Pancreas (tissue), 10 donors: ENCODE data around the gene ACTG2. TPM values are rescaled to one million over a fixed set of nuclear protein-coding genes. Genes with fewer than 3 reads are reported as not detected.

ENCODE experiments used
- ATAC-seq, 4 donors: fragments of 200-7000 bp; cut with Tn5 transposase; one replicate each; pipeline versions ENCODE4 v1.8.0 to v1.9.1; 2020; ENCODE audit warnings: mild to moderate bottlenecking in 4 of 4, moderate library complexity in 4 of 4
- DNase-seq, 6 donors: peaks; one replicate each; pipeline ENCODE4 v3.0.0-alpha.2; 2020
- FAIRE-seq: peaks from 2 replicates; lab custom pipeline; 2012; peaks lifted over from hg19 to GRCh38; lab: Jason Lieb, UNC
- H3K27ac ChIP-seq, 4 donors: fragments of 200-600 bp; sonication (generic); 1 replicate in 3 of 4; 2 replicates in 1 of 4; pipeline versions ENCODE4 v1.5.0 to v1.8.0; 2020
- H3K27me3 ChIP-seq, 4 donors: fragments of 200-600 bp; one replicate each; pipeline ENCODE4 v1.8.0; 2021
- H3K36me3 ChIP-seq, 3 donors: fragments of 200-600 bp; sonication (generic) in 1 of 3; one replicate each; pipeline versions ENCODE4 v1.5.0 to v1.8.0; 2020 to 2021
- H3K4me1 ChIP-seq, 3 donors: fragments of 200-600 bp; one replicate each; pipeline ENCODE4 v1.8.0; 2021
- H3K4me3 ChIP-seq, 4 donors: fragments of 200-600 bp; sonication (generic) in 2 of 4; one replicate each; pipeline versions ENCODE4 v1.5.0 to v1.8.0; 2020 to 2021
- H3K9me3 ChIP-seq, 4 donors: fragments of 200-600 bp; one replicate each; pipeline ENCODE4 v1.8.0; 2021
- CTCF ChIP-seq, 4 donors: fragments of 200-600 bp; sonication (generic) in 3 of 4; IDR thresholded peaks; one replicate each; pipeline versions ENCODE4 v1.5.0 to v1.8.0; 2021; ENCODE audit warnings: antibody characterized with exemption in 4 of 4
- WGBS, 2 donors: extraction: QIAGEN DNeasy Blood & Tissue Kit; methylation state at CpG; one replicate each; pipeline ENCODE4 v1.1.7; 2013; 5-methylcytosine and 5-hydroxymethylcytosine counted together
- intact Hi-C, 3 donors: fragments of 100-400 bp; cut with DNase I; formaldehyde crosslinking; loops; one replicate each; pipeline versions ENCODE4 v1.11.1 to v1.14.2; 2022
- polyA plus RNA-seq, 2 donors: library from polyadenylated mRNA; stranded (reverse); fragments of 200-250 nt; gene quantifications; one replicate each; pipeline ENCODE4 v1.2.3, GENCODE V29; 2013
- total RNA-seq, 6 donors: library from RNA; stranded (reverse); fragmentation: NEBNext Ultra II Directional in 4 of 6; extraction: Animal tissue kit (Norgen Biotek cat#: 25700) in 4 of 6; gene quantifications; one replicate each; pipeline versions ENCODE4 v1.2.1 to v1.2.4, GENCODE V29; 2021 to 2023
- donor health status: healthy with polysubstance abuse.
- donor health status: DM: no; HTN: no; CAD: no; lungs with moderate emphysema.
- donor health status: DM: no; HTN: no; CAD: no.
- donor health status: control.
- donor health status: control.
- donor health status: Bipolar disorder and iron deficiency.
- donor health status: DM: yes; HTN: yes; CAD: no.
- donor health status: DM: no; HTN: no; CAD: no.
- donor health status: DM: no; HTN: no; CAD: no.
- donor health status: DM: yes; HTN: yes; CAD: no.

Gene ACTG2
- total and polyA plus RNA-seq, 8 donors: 0.28 to 76.3 (median 1.7) TPM

- Histone ChIP-seq H3K9me3 (no peaks in the 10 kb centered on the region), H3K36me3 (no peaks in the 10 kb centered on the region), H3K27ac (no peak overlapping the region), H3K4me3 (no peak overlapping the region), H3K4me1 (no peaks in the 10 kb centered on the region), H3K27me3 (no peaks in the 10 kb centered on the region)
- peak in 2 of 4 donors; percentile 46 to 69 for ATAC-seq
- no peak for TF ChIP-seq CTCF (IDR thresholded peaks at IDR 0.05)
- intact Hi-C loops: no loop called here
- peak in 1 of 6 donors; percentile 27 for DNase-seq
- 58 to 67% methylated on average over 15 of the region's 15 CpGs for WGBS, 2 donors
- FAIRE-seq: no peak
Observed at GRCh38 chr2:73896362-73897239, 3.8 kb downstream of the ACTG2 start.

- FAIRE-seq: no peak
- H3K4me1 ChIP-seq: no peaks in the 10 kb centered on the region
- no peak for TF ChIP-seq CTCF (IDR thresholded peaks at IDR 0.05)
- WGBS, 2 donors: 52 to 55% methylated on average over 4 of the region's 4 CpGs
- no peak overlapping the region for H3K4me3 ChIP-seq
- H3K27me3 ChIP-seq: no peaks in the 10 kb centered on the region
- no peak for DNase-seq
- no peak overlapping the region for H3K27ac ChIP-seq
- H3K9me3 ChIP-seq: no peaks in the 10 kb centered on the region
- intact Hi-C loops: no loop called here
- no peaks in the 10 kb centered on the region for H3K36me3 ChIP-seq
- no peak for ATAC-seq
Observed at GRCh38 chr2:73897240-73897583, 4.4 kb downstream of the ACTG2 start.

GRCh38 chr2:73897934-73898333, 5.1 kb downstream of the ACTG2 start:
- FAIRE-seq: no peak
- H3K27me3 ChIP-seq: no peaks in the 10 kb centered on the region
- no peak for TF ChIP-seq CTCF (IDR thresholded peaks at IDR 0.05)
- H3K9me3 ChIP-seq: no peaks in the 10 kb centered on the region
- no peaks in the 10 kb centered on the region for H3K36me3 ChIP-seq
- no peak overlapping the region for H3K4me3 ChIP-seq
- no peaks in the 10 kb centered on the region for H3K4me1 ChIP-seq
- no peak overlapping the region for H3K27ac ChIP-seq
- ATAC-seq: no peak
- intact Hi-C loops: no loop called here
- 62 to 63% methylated on average over 6 of the region's 6 CpGs for whole genome bisulfite sequencing, 2 donors
- no peak for DNase-seq

GRCh38 chr2:73899801-73900336, 7.1 kb downstream of the ACTG2 start:
- FAIRE-seq: no peak
- DNase-seq: no peak
- no peak for TF ChIP-seq CTCF (IDR thresholded peaks at IDR 0.05)
- Histone ChIP-seq H3K27me3 (no peaks in the 10 kb centered on the region), H3K4me3 (no peak overlapping the region), H3K4me1 (no peaks in the 10 kb centered on the region), H3K36me3 (no peaks in the 10 kb centered on the region), H3K9me3 (no peaks in the 10 kb centered on the region), H3K27ac (no peak overlapping the region)
- ATAC-seq: no peak
- intact Hi-C loops: no loop called here
- 77 to 78% methylated on average over 8 of the region's 8 CpGs for WGBS, 2 donors

GRCh38 chr2:73901143-73901542, 8.3 kb downstream of the ACTG2 start:
- Histone ChIP-seq H3K27ac (no peak overlapping the region), H3K36me3 (no peaks in the 10 kb centered on the region), H3K4me1 (no peaks in the 10 kb centered on the region), H3K9me3 (no peaks in the 10 kb centered on the region), H3K27me3 (no peaks in the 10 kb centered on the region), H3K4me3 (no peak overlapping the region)
- intact Hi-C loops: no loop called here
- FAIRE-seq: no peak
- DNase-seq: no peak
- ATAC-seq: no peak
- TF ChIP-seq CTCF (IDR thresholded peaks at IDR 0.05): no peak
- 80 to 82% methylated on average over 9 to 10 of the region's 10 CpGs for WGBS, 2 donors
